Mucosa of descending colon (tissue), 3 donors: Measurements from ENCODE around the gene SLC6A3. TPM values are rescaled to one million over a fixed set of nuclear protein-coding genes. Genes with fewer than 3 reads are reported as not detected.
A peak's percentile ranks its signal among the peaks of the same experiment; 100 is the strongest.

ENCODE experiments used
- ATAC-seq: fragments of 200-7000 bp; cut with Tn5 transposase; one replicate; pipeline ENCODE4 v1.9.1; 2020; ENCODE audit warnings: mild to moderate bottlenecking, moderate library complexity
- DNase-seq, 3 donors: peaks; one replicate each; pipeline ENCODE4 v3.0.0-alpha.2; 2020
- H3K36me3 ChIP-seq: fragments of 200-600 bp; one replicate; pipeline ENCODE4 v1.8.0; 2021; ENCODE audit warnings: low read depth, mild to moderate bottlenecking
- H3K4me1 ChIP-seq: fragments of 200-600 bp; one replicate; pipeline ENCODE4 v1.8.0; 2021; ENCODE audit warnings: low read depth, mild to moderate bottlenecking
- H3K4me3 ChIP-seq: fragments of 200-600 bp; one replicate; pipeline ENCODE4 v1.8.0; 2021; ENCODE audit warnings: mild to moderate bottlenecking
- H3K9me3 ChIP-seq: fragments of 200-600 bp; one replicate; pipeline ENCODE4 v1.8.0; 2021; ENCODE audit warnings: mild to moderate bottlenecking
- intact Hi-C, 2 donors: fragments of 100-400 bp; cut with DNase I in 1 of 2; cut with micrococcal nuclease in 1 of 2; formaldehyde crosslinking; loops; one replicate each; pipeline versions ENCODE4 v1.11.0 to v1.11.1; 2022; cut with DNase I, micrococcal nuclease
- total RNA-seq, 3 donors: library from RNA; stranded (reverse); fragmentation: NEBNext Ultra II Directional in 2 of 3; extraction: Animal tissue kit (Norgen Biotek cat#: 25700) in 2 of 3; gene quantifications; one replicate each; pipeline versions ENCODE4 v1.2.1 to v1.2.4, GENCODE V29; 2021 to 2023
- TF ChIP-seq, protein P1 (sequence below): fragments of 200-600 bp; IDR thresholded peaks from one replicate; pipeline ENCODE4 v1.8.0; 2022; ENCODE audit warnings: antibody characterized with exemption, mild to moderate bottlenecking
- donor health status: DM: no; HTN: no; CAD: no; lungs with moderate emphysema.
- donor health status: DM: no; HTN: no; CAD: no.
- donor health status: DM: no; HTN: yes; CAD: no.

SLC6A3 gene
- total RNA-seq, 3 donors from 2014 or later = not detected

DNA sequence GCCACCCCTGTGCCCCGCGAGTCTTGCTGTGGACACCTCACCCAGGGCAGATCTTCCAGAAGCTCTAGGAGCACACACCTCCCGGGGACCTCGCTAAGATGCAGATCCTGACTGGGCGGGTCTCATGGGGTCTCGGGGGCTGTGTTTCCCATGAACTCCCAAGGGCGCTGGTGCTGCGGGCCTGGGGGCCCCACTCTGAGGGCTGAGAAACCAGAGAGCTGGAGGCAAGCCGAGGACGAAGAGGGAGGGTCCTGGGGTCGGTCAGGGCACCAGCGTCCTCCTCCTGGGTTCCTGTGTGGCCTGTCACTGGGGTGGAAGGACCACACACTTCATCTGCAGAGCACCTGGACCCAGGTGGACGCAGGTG is 30.2 kb downstream of the SLC6A3 start:
- H3K9me3 ChIP-seq = no peaks in the 10 kb centered on the region
- H3K4me1 ChIP-seq = no peaks in the 10 kb centered on the region
- intact Hi-C loops = no loop called here
- DNase-seq = peak in 1 of 3 donors; percentile 25
- no peak for ATAC-seq
- TF ChIP-seq, protein P1, sequence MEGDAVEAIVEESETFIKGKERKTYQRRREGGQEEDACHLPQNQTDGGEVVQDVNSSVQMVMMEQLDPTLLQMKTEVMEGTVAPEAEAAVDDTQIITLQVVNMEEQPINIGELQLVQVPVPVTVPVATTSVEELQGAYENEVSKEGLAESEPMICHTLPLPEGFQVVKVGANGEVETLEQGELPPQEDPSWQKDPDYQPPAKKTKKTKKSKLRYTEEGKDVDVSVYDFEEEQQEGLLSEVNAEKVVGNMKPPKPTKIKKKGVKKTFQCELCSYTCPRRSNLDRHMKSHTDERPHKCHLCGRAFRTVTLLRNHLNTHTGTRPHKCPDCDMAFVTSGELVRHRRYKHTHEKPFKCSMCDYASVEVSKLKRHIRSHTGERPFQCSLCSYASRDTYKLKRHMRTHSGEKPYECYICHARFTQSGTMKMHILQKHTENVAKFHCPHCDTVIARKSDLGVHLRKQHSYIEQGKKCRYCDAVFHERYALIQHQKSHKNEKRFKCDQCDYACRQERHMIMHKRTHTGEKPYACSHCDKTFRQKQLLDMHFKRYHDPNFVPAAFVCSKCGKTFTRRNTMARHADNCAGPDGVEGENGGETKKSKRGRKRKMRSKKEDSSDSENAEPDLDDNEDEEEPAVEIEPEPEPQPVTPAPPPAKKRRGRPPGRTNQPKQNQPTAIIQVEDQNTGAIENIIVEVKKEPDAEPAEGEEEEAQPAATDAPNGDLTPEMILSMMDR = no peak
- H3K36me3 ChIP-seq = no peaks in the 10 kb centered on the region
- no peak overlapping the region for H3K4me3 ChIP-seq

GRCh38 chr5:1414311-1415058 is 30.8 kb downstream of the SLC6A3 start:
- DNase-seq = peak in 1 of 3 donors; percentile 36
- ATAC-seq = no peak

GRCh38 chr5:1413611-1414241 is 31.5 kb downstream of the SLC6A3 start:
- H3K4me1 ChIP-seq = no peaks in the 10 kb centered on the region
- H3K36me3 ChIP-seq = no peaks in the 10 kb centered on the region
- ATAC-seq (no peak), DNase-seq (peak in 1 of 3 donors; percentile 42)
- intact Hi-C loops = no loop called here
- TF ChIP-seq, protein P1 = no peak
- H3K9me3 ChIP-seq = no peaks in the 10 kb centered on the region
- no peak overlapping the region for H3K4me3 ChIP-seq

More at GRCh38 chr5:1414311-1415058, 30.8 kb downstream of the SLC6A3 start:
- no peaks in the 10 kb centered on the region for H3K36me3 ChIP-seq
- H3K4me3 ChIP-seq = no peak overlapping the region
- TF ChIP-seq, protein P1 = no peak
- H3K9me3 ChIP-seq = no peaks in the 10 kb centered on the region
- no peaks in the 10 kb centered on the region for H3K4me1 ChIP-seq
- intact Hi-C loops = no loop called here

DNA sequence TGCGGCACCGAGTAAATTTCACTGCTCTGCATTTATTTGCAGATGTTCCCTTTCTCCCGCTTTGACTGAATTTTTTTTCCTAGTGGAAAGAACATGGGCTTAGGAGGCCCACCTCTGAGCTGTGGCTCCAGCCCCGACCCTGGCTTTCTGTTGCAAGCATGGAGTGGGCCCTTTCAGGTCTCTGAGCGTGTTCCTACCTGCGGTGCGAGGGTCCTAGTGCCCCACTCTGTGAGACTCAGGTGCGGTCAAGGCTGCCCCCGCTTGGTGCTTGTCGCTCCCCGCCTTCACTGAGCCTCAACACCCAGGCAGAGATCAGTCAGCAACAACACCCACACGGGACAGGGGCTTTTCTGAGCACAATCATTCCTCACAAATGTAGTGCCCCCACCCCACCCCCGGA is 32.0 kb downstream of the SLC6A3 start:
- TF ChIP-seq, protein P1 = no peak
- Histone ChIP-seq H3K4me1 (no peaks in the 10 kb centered on the region), H3K9me3 (no peaks in the 10 kb centered on the region), H3K4me3 (no peak overlapping the region), H3K36me3 (no peaks in the 10 kb centered on the region)
- ATAC-seq (no peak), DNase-seq (no peak)
- intact Hi-C loops = no loop called here

DNA sequence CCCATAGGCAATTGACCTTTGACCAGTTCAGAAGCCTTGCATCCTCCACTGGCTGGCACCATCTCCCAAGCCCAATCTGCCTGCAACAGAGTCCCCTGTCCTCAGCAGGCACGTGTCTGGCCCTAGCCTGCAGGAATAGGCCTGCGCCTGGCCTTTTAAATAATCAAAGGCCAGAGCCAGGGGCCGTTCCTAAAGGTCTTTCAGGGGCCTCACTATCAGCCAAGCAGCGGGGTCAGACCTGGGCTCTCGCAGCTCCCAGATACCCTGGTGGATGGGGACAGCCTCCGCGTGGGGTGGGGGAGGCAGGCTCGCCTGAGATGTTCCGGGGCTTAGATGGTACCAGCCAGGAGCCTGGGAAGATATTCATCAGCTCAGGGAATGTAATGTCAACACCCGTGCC is 32.6 kb downstream of the SLC6A3 start:
- H3K36me3 ChIP-seq = no peaks in the 10 kb centered on the region
- no peaks in the 10 kb centered on the region for H3K9me3 ChIP-seq
- TF ChIP-seq, protein P1 = no peak
- H3K4me1 ChIP-seq = no peaks in the 10 kb centered on the region
- intact Hi-C loops = no loop called here
- DNase-seq = peak in 1 of 3 donors; percentile 27
- no peak overlapping the region for H3K4me3 ChIP-seq
- no peak for ATAC-seq
